ENCODE data around the gene UBE2I. TPM values are rescaled to one million over a fixed set of nuclear protein-coding genes. Genes with fewer than 3 reads are reported as not detected.

Gene UBE2I
- total and polyA plus RNA-seq, 4 donors = 19.4 to 23.9 (median 22.5) TPM

GRCh38 chr16:1261131-1261892, 48.1 kb upstream of the UBE2I start:
- Histone ChIP-seq H3K36me3 (ENCODE audit: control insufficient read depth in 4 of 4, insufficient read depth in 3 of 4, low read depth in 1 of 4, low read length in 3 of 4) (no peaks in the 10 kb centered on the region), H3K9me3 (ENCODE audit: control insufficient read depth in 4 of 4, low read length in 3 of 4) (no peaks in the 10 kb centered on the region), H3K4me1 (ENCODE audit: control insufficient read depth in 4 of 4, insufficient read depth in 4 of 4, low read length in 3 of 4) (no peaks in the 10 kb centered on the region), H3K27me3 (ENCODE audit: control insufficient read depth in 4 of 4, insufficient read depth in 4 of 4, low read length in 3 of 4) (peaks cover 0 to 9% (median 1%) of the 10 kb centered on the region in 4 donors), H3K4me3 (ENCODE audit: low read depth in 1 of 3, low read length in 3 of 3) (no peak overlapping the region), H3K9ac (ENCODE audit: low read depth in 1 of 2, low read length in 2 of 2) (no peak overlapping the region), H3K27ac (ENCODE audit: low read depth in 1 of 2, low read length in 2 of 2) (no peak overlapping the region)
- no peak for TF ChIP-seq RAD21 (IDR thresholded peaks at IDR 0.05)
- TF ChIP-seq FOXA2 (IDR thresholded peaks at IDR 0.05) = no peak
- no peak for DNase-seq (ENCODE audit: low spot score)
- WGBS = 15% methylated on average over 47 of the region's 47 CpGs

GRCh38 chr16:1262210-1262845, 47.1 kb upstream of the UBE2I start:
- H3K36me3 ChIP-seq (ENCODE audit: control insufficient read depth in 4 of 4, insufficient read depth in 3 of 4, low read depth in 1 of 4, low read length in 3 of 4) = no peaks in the 10 kb centered on the region
- peaks cover 0 to 9% (median 1%) of the 10 kb centered on the region in 4 donors for H3K27me3 ChIP-seq (ENCODE audit: control insufficient read depth in 4 of 4, insufficient read depth in 4 of 4, low read length in 3 of 4)
- H3K9me3 ChIP-seq (ENCODE audit: control insufficient read depth in 4 of 4, low read length in 3 of 4) = no peaks in the 10 kb centered on the region
- no peak for TF ChIP-seq FOXA1 (IDR thresholded peaks at IDR 0.05)
- no peak for TF ChIP-seq HNF4G (IDR thresholded peaks at IDR 0.05)
- no peak for TF ChIP-seq ZBTB33 (IDR thresholded peaks at IDR 0.05)
- no peaks in the 10 kb centered on the region for H3K4me1 ChIP-seq (ENCODE audit: control insufficient read depth in 4 of 4, insufficient read depth in 4 of 4, low read length in 3 of 4)
- DNase-seq (ENCODE audit: low spot score) = no peak
- H3K9ac ChIP-seq (ENCODE audit: low read depth in 1 of 2, low read length in 2 of 2) = no peak overlapping the region
- H3K27ac ChIP-seq (ENCODE audit: low read depth in 1 of 2, low read length in 2 of 2) = no peak overlapping the region
- 84% methylated on average over 32 of the region's 32 CpGs for WGBS
- no peak overlapping the region for H3K4me3 ChIP-seq (ENCODE audit: low read depth in 1 of 3, low read length in 3 of 3)

DNA sequence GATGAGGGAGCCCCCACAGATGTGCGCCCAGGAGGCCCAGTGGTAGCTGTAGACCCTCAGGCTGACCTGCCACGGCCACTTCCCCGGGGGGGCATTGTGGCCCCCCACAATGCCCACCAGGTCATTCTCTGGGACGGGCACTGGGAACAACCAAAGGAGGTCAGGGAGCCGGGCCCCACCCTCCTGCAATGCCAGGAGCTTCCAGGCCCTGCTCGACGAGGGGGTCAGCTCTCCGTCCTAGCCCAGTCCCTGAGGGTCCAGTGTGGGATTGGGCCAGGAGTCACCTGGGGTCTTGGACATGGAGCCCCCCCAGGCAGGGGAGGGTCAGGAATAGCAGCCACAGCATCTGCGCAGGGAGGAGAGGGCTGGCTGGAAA, 46.6 kb upstream of the UBE2I start:
- Histone ChIP-seq H3K27me3 (ENCODE audit: control insufficient read depth in 4 of 4, insufficient read depth in 4 of 4, low read length in 3 of 4) (peaks cover 0 to 9% (median 1%) of the 10 kb centered on the region in 4 donors), H3K4me1 (ENCODE audit: control insufficient read depth in 4 of 4, insufficient read depth in 4 of 4, low read length in 3 of 4) (no peaks in the 10 kb centered on the region), H3K9me3 (ENCODE audit: control insufficient read depth in 4 of 4, low read length in 3 of 4) (no peaks in the 10 kb centered on the region), H3K36me3 (ENCODE audit: control insufficient read depth in 4 of 4, insufficient read depth in 3 of 4, low read depth in 1 of 4, low read length in 3 of 4) (no peaks in the 10 kb centered on the region), H3K27ac (ENCODE audit: low read depth in 1 of 2, low read length in 2 of 2) (no peak overlapping the region), H3K4me3 (ENCODE audit: low read depth in 1 of 3, low read length in 3 of 3) (no peak overlapping the region), H3K9ac (ENCODE audit: low read depth in 1 of 2, low read length in 2 of 2) (no peak overlapping the region)
- WGBS = 77% methylated on average over 9 of the region's 9 CpGs
- DNase-seq (ENCODE audit: low spot score) = no peak
- TF ChIP-seq TAF1 (conservative IDR thresholded peaks at IDR 0.05) = no peak

GRCh38 chr16:1263591-1264344, 45.7 kb upstream of the UBE2I start:
- Histone ChIP-seq H3K4me1 (ENCODE audit: control insufficient read depth in 4 of 4, insufficient read depth in 4 of 4, low read length in 3 of 4) (no peaks in the 10 kb centered on the region), H3K27me3 (ENCODE audit: control insufficient read depth in 4 of 4, insufficient read depth in 4 of 4, low read length in 3 of 4) (peaks cover 0 to 9% (median 1%) of the 10 kb centered on the region in 4 donors), H3K27ac (ENCODE audit: low read depth in 1 of 2, low read length in 2 of 2) (no peak overlapping the region), H3K36me3 (ENCODE audit: control insufficient read depth in 4 of 4, insufficient read depth in 3 of 4, low read depth in 1 of 4, low read length in 3 of 4) (no peaks in the 10 kb centered on the region), H3K4me3 (ENCODE audit: low read depth in 1 of 3, low read length in 3 of 3) (no peak overlapping the region), H3K9me3 (ENCODE audit: control insufficient read depth in 4 of 4, low read length in 3 of 4) (no peaks in the 10 kb centered on the region), H3K9ac (ENCODE audit: low read depth in 1 of 2, low read length in 2 of 2) (no peak overlapping the region)
- TF ChIP-seq TAF1 (conservative IDR thresholded peaks at IDR 0.05) (no peak), NR2F2 (IDR thresholded peaks at IDR 0.05) (no peak), RAD21 (IDR thresholded peaks at IDR 0.05) (no peak), FOXA2 (IDR thresholded peaks at IDR 0.05) (no peak), RXRA (IDR thresholded peaks at IDR 0.05) (no peak)
- WGBS = 82% methylated on average over 15 of the region's 15 CpGs
- no peak for DNase-seq (ENCODE audit: low spot score)
